Astrocyte of the cerebellum (primary cell): ENCODE results near the gene STUB1.

Experiments used
- DNase-seq: peaks from one replicate; pipeline ENCODE4 v3.0.0-alpha.2; 2011; ENCODE audit warnings: low read depth
- H3K4me3 ChIP-seq: 2 replicates; pipeline ENCODE4 v1.5.1; 2011; ENCODE audit warnings: mild to moderate bottlenecking, low read depth, low read length, moderate library complexity
- CTCF ChIP-seq: IDR thresholded peaks from 2 replicates; pipeline ENCODE4 v1.5.1; 2012; ENCODE audit warnings: low read length, low read depth, moderate library complexity, mild to moderate bottlenecking; ENCODE audit errors: missing control alignments
- in situ Hi-C: cut with HindIII; loops from 2 replicates; pipeline ENCODE4 v1.10.0; 2017; ENCODE audit warnings: low sequenced_read_pairs

The STUB1 gene

DNA sequence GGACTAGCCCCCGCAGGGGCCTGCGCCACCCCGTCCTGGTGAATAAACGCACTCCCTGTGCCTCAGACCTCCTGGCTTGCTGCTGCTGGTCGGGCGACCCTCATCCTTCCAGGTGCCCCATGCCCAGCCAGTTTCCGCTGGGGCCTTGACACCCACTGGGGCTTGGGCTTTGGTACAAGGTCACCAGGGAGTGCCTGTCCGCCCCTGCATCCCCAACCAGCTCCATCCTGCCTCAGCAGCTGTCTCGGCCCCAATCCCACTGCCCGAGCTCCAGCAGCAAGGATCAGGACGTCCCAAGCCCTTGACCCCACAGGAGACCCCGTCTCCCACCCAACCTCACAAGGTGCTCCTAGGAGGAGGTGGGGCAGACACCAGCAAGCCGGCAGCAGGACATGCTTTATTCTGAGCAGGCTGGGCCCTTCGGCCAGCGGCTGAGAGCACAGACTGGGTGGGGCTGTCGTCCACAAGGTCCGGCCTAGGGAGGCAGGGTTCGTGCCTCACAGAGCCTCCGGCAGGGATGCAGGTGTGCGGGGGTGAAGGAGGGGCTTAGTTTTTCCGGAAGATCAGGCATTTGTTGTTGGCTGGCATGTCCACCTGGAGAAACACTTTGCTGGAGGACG lies 46.0 kb upstream of the STUB1 start:
- no peak for DNase-seq
- in situ Hi-C loops: no loop called here
- no peak overlapping the region for H3K4me3 ChIP-seq
- no peak for TF ChIP-seq CTCF

DNA sequence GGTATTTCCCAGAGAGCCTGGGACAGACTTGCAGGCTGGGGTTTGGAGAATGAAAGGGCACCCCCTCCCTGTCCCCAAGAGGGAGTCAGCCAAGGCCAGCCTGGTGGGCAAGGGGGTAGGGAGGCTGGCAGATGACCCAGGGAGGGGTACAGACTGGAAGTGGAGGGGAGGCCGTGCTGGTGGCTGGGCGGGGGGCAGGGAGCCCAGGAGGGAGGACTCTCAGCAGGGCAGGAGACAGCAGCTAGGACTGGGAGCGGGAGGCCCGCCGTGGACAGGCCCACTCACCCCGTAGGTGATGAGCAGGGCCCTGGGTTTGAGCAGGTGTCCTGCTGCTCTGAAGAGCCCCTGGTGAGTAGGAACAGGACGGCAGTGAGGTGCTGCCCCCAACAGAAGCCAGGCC lies 45.2 kb upstream of the STUB1 start:
- in situ Hi-C loops: no loop called here
- no peak for DNase-seq
- peak overlapping the region; percentile 55 for H3K4me3 ChIP-seq
- no peak for TF ChIP-seq CTCF

DNA sequence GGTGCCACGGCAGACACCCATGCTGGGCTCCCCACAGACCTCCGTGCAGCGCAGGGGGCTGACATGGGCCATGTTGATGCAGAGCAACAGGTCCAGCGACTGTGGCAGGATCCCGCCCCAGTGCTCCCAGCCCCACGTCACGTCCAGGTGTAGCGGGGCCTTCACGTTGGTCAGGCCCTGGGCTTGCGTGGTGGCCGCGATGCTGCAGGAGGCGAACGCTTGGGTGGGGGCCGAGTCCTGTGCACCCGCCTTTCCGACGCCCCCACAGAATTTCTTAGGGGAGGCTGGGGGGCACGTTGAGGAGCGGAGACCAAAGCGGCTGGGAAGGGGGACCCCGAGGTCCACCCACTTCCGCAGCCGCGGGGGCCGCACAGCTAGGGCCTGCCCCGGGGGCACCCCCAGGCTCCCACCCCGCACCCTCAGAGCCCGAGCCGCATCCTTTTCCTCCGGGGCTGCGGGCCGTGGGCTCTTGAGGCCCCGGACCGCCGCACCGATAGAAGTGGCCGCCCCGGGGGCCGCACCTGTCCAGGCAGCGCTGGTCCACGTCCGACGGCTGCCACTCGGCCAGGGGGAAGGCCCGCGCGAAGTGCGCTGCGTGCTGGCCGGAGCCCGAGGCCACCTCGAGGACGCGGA lies 44.5 kb upstream of the STUB1 start:
- H3K4me3 ChIP-seq: peak overlapping the region; percentile 55
- in situ Hi-C loops: no loop called here
- no peak for DNase-seq
- no peak for TF ChIP-seq CTCF

GRCh38 chr16:636206-637080 lies 43.8 kb upstream of the STUB1 start, which contains the start of gene METTL26:
Gene METTL26, minus strand, starts transcription at chr16:636305. Its CDS starts 15 bp downstream, at chr16:636290.
- no peak for TF ChIP-seq CTCF
- in situ Hi-C loops: no loop called here
- peak; percentile 80 for DNase-seq
- peak within 1 kb of the TSS; percentile 55 for H3K4me3 ChIP-seq

DNA sequence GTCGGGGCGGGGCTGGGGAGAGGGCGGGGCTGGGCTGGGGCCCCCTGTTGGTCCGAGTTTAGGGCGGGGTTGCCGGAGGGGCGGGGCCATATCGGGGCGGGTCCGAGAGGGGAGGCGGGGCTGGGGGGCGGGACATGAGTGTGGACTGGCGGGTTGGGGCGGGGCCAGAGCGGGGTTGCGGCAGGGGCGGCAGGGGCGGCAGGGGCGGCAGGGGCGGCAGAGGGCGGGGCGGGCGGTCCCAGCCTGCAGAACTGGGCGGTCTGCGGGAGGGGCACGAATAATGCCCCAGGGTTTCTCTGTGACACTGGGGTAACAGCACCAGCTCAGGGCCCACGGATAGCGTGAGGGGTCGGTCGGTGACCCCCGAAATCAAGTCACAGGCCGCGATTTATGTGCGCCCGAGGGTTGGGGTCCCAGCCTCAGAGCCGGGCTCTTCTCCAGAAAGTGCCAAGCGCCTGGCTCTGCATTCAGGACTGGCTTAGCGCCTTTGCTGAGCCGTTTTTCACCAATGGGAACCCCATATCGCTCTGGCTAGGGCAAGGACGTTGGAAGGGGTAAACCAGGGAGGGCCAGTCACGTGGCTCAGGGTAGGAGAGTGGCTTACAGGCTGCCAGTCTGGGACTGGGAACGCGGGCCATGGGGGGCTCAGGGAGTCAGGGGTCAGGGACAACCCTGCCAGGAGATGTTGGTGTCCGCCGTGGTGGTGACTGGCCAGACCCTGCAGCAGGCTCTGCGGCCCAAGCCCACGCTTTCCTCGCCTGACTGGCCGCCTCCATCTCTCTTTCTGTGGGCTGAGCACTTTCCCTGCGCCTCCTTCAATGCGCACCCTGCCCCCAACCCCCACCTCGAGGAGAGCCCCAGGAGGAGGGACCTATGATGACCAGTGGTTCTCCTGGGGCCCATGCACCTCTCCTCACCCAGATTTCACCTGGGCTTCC lies 42.9 kb upstream of the STUB1 start:
- in situ Hi-C loops: no loop called here
- peak; percentile 65 for DNase-seq
- peak overlapping the region; percentile 55 for H3K4me3 ChIP-seq
- no peak for TF ChIP-seq CTCF
